SK-N-MC (cell line): ENCODE measurements around the gene UBE2V1.

ENCODE experiments used
- EZH2 ChIP-seq: fragments of 200-600 bp; sonication (generic); IDR thresholded peaks from one replicate; pipeline ENCODE4 v1.6.1; 2017; ENCODE audit warnings: antibody characterized with exemption
- FOXP2 ChIP-seq: optimal IDR thresholded peaks from 2 replicates; pipeline ENCODE3; 2011; ENCODE audit warnings: mild to moderate bottlenecking, moderate library complexity; ENCODE audit not compliant: insufficient read depth; ENCODE audit errors: extremely low read length, control extremely low read depth
- POLR2AphosphoS5 ChIP-seq: IDR thresholded peaks from 2 replicates; pipeline ENCODE4 v1.6.1; 2012; ENCODE audit warnings: mild to moderate bottlenecking, low read depth, low read length, borderline replicate concordance

DNA sequence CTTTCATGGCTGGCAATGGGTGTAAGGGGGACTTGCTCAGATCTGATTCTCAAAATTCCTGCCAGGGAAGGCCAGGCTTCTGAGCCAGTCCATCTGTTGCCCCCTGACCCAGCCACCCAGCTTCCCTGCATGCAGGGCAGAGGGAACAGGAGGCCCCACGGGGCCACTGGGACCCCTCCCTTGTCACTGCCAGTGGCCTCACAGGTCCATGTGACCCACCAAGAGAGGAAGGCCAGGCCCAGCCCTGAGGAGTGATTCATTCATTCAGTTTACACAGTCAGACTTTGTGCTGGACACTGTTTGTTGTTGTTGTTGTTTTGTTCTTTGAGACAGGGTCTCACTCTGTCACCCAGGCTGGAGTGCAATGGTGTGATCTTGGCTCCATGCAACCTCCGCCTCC is 39.5 kb downstream of the UBE2V1 start:
- TF ChIP-seq EZH2 (no peak), POLR2AphosphoS5 (no peak), FOXP2 (no peak)
